GM10266 (cell line): ENCODE results near the gene FOXP2.
"Not testable (repeated sequence)": the region's sequence is repeated elsewhere in the genome, so short reads cannot be mapped to it uniquely, and the experiment has no call there.

Source experiments
- DNase-seq: peaks from one replicate; pipeline ENCODE4 v3.0.0; 2012; ENCODE audit errors: extremely low spot score
- CTCF ChIP-seq: IDR thresholded peaks from 2 replicates; pipeline ENCODE4 v1.5.1; 2012; ENCODE audit warnings: mild to moderate bottlenecking, low read depth; ENCODE audit not compliant: control insufficient read depth, insufficient read depth; ENCODE audit errors: missing control alignments

Gene FOXP2

DNA sequence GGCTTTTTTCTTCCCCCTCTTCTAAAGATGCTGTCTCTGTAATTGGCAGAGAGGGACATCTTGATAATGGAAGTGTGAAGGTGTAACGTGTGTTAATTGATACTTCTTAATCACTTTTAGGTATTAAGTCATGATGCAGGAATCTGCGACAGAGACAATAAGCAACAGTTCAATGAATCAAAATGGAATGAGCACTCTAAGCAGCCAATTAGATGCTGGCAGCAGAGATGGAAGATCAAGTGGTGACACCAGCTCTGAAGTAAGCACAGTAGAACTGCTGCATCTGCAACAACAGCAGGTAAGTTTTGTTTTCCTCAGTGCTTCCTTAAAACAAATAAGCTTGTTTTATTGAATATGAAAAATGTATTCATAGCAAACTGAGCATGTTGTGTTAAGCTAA, 11.8 kb downstream of the FOXP2 start:
- DNase-seq: no peak
- TF ChIP-seq CTCF: no peak

DNA sequence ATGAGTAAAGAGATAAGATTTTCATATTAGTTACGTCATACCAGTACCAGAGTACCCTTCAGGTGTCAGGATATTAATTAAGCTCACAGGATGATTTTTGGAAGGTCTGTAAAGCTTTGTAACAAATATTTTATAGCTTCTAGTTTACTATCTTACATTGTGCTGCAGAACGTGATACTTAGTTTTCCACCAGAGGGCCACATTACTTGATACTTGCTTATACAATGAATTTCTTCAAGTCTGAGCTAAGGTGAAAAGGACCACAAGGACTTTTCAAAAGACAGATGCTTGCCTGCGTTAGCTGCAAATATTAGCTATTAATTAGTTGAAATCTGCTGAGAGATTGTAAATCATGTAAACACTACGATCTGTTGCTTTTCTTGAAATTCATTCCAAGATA, 12.2 kb downstream of the FOXP2 start:
- no peak for DNase-seq
- no peak for TF ChIP-seq CTCF

DNA sequence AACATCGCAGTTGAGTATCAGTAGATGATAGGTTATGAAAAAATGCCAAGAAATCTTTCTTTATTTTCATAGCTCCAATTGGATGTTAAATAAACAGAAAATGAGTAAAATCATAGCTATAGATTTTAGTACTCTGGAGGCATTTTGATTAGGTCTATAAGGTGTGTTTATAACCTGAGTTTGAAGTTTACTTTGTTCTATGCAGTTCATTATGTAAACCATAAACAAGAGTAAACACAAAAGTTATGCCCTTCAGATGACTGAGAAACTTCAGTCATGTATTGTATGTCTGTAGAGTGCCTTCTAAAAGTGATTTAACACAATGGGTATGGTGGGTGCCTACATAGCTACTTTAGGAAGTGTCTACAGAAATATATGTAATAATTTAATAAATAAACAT, 13.6 kb downstream of the FOXP2 start:
- no peak for DNase-seq
- TF ChIP-seq CTCF: no peak

GRCh38 chr7:114431189-114431588, 16.6 kb downstream of the FOXP2 start:
- DNase-seq: no peak
- TF ChIP-seq CTCF: no peak

DNA sequence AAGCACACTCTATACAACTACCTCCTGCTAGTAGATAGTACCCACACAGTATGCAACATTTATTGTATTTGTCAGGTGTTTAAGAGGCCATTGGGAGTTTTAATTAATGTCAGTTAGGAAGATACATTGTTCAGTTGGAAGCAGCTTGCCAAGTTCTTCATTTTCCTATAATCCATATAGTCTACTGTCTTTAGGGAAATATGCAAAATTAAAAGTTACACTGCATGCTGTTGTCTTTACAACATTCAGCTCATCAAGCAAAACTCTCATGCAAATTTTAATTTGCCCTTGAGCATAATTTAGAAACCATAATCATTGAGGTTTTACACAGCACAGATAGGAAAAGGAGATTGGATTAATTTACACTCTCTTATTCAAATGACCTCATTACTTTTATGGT, 17.4 kb downstream of the FOXP2 start:
- no peak for TF ChIP-seq CTCF
- no peak for DNase-seq

GRCh38 chr7:114432703-114433102, 18.1 kb downstream of the FOXP2 start:
- no peak for TF ChIP-seq CTCF
- no peak for DNase-seq

DNA sequence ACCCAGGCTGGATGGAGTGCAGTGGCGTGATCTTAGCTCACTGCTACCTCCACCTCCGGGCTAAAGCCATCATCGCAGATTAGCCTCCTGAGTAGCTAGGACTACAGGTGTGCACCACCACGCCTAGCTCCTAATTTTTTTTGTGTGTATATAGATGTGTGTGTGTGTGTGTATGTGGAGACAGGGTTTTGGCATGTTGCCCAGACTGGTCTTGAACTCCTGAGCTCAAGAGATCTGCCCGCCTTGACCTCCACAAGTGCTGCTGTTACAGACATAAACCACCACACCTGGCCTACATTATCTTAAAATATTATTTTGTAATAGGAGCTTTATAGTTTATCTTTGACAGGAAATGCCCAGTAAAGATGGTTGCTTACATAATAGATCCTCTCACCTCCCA, 25.0 kb downstream of the FOXP2 start:
- DNase-seq: no peak
- TF ChIP-seq CTCF: no peak

DNA sequence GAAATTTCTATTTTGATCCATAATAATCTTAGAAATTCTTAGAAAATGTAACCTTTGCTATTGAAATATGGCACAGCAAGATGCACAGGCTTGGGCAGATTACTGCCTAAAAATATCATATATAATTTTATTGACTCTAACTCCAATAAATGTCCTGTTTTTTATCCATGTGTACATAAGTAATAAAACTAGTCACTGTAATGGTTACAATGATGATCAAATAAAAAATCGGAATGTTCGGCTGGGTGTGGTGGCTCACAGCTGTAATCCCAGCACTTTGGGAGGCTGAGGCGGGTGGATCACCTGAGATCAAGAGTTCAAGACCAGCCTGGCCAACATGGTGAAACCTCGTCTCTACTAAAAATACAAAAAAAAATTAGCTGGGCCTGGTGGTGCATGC, 26.3 kb downstream of the FOXP2 start:
- not testable (repeated sequence) for DNase-seq
